GM19035 (cell line): ENCODE data around the gene CHMP1B.

Source experiments
- ATAC-seq: cut with Tn5 transposase; IDR thresholded peaks from one replicate; pipeline ENCODE4 v1.9.1; 2021; ENCODE audit not compliant: unreplicated experiment

Gene CHMP1B

DNA sequence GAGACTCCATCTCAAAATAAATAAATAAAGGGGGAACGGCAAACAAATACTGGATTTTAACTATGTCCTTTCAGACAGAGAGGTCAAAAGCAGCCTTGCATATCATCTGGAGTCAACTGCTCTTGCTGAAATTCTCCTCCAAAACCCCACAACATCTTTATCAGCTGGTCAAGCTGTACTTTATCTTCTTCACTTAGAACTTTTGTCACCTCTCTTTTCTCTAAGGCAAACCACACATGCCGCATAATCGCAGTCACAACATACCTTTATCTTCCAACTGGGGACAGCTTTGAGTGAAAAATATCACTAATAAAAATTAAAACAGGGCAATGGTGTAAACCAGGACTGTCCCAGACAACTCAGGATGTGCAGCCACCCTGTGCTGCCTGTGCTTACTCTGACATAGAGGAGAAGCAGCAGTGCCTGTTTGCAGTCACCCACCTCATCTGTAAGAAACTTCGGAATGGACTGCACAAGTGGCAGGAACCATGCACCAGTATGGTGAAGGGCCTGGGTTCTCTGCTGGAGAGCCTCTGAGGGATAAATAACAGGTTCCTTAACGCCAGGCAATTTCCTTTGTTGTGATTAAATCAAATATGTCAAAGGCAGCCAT is 50.7 kb downstream of the CHMP1B start:
- ATAC-seq = no peak

DNA sequence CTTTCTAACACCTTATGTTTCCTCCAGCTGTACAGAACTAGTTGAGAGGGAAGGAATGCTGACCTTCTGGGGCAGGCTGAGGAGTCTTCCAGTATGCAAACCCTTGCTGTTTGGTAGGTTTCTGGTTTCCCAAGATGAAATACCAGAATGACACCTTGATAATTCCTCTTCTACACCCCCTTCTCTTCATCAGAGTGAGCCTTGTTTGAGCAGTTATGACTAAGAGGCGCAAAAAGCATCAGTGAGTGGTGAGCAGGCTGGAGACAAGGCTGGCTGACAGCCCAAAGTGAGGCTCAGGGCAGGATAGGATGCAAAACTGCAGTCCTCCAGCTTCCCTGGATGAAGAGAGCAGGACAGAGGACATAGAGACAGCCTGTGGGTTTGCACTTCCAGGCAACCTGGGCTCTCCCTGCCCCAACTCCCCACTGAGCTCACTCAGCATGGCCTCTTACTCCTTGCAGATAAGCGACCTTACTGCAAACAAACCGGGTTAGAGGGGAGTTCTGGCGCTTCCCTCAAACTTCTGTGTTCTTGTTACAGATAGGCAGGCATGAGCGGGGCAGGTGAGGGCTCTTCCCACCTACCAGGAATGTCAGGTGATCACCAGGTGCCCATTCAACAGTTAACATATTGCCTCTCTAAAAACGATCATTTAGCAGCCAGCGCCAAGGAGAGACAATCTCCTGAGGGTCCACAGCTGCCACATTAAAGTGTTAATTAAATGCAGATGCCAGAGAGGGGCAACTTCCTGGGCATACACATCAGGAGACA is 51.5 kb downstream of the CHMP1B start:
- ATAC-seq = no peak
